Stimulated activated CD8-positive, alpha-beta memory T cell treated with anti-CD3 and anti-CD28 coated beads, Interleukin-12 subunit alpha, Interleukin-12 subunit beta, amount 100 ng/mL, for 24 hours (primary cell): ENCODE measurements around the gene COL23A1.
A peak's percentile ranks its signal among the peaks of the same experiment; 100 is the strongest.
"Not testable (repeated sequence)": the region's sequence is repeated elsewhere in the genome, so short reads cannot be mapped to it uniquely, and the experiment has no call there.

Experiments used
- DNase-seq: peaks from one replicate; pipeline ENCODE4 v3.0.0-alpha.2; 2020; ENCODE audit errors: extremely low read depth

COL23A1 gene

GRCh38 chr5:178241231-178241663 is 348.9 kb downstream of the COL23A1 start:
- DNase-seq, result no peak

GRCh38 chr5:178240766-178241165 is 349.4 kb downstream of the COL23A1 start:
- DNase-seq, result no peak

GRCh38 chr5:178240341-178240741 is 349.9 kb downstream of the COL23A1 start:
- DNase-seq, result no peak

GRCh38 chr5:178239626-178240301 is 350.4 kb downstream of the COL23A1 start:
- not testable (repeated sequence) for DNase-seq

GRCh38 chr5:178238711-178239592 is 351.2 kb downstream of the COL23A1 start:
- no peak for DNase-seq

GRCh38 chr5:178238313-178238635 is 351.9 kb downstream of the COL23A1 start:
- no peak for DNase-seq

- no peak for DNase-seq
Measured at GRCh38 chr5:178237431-178238312, 352.5 kb downstream of the COL23A1 start.

- DNase-seq, result no peak
Measured at GRCh38 chr5:178236679-178237078, 353.5 kb downstream of the COL23A1 start.

- no peak for DNase-seq
Measured at GRCh38 chr5:178236126-178236525, 354.1 kb downstream of the COL23A1 start.

GRCh38 chr5:178235588-178235974 is 354.6 kb downstream of the COL23A1 start:
- no peak for DNase-seq

GRCh38 chr5:178234750-178235587 is 355.2 kb downstream of the COL23A1 start:
- peak; percentile 53 for DNase-seq

- DNase-seq, result no peak
Measured at GRCh38 chr5:178234121-178234749, 356.0 kb downstream of the COL23A1 start.

- no peak for DNase-seq
Measured at GRCh38 chr5:178232920-178233429, 357.2 kb downstream of the COL23A1 start.

- peak; percentile 42 for DNase-seq
Measured at GRCh38 chr5:178232124-178232919, 357.9 kb downstream of the COL23A1 start, which contains the start of gene PHYKPL. Gene PHYKPL, minus strand, starts transcription at chr5:178232802. Its CDS starts 252 bp downstream, at chr5:178232550.

- DNase-seq, result no peak
Measured at GRCh38 chr5:178231539-178232123, 358.6 kb downstream of the COL23A1 start.

- no peak for DNase-seq
Measured at GRCh38 chr5:178230879-178231538, 359.2 kb downstream of the COL23A1 start.

- no peak for DNase-seq
Measured at GRCh38 chr5:178229861-178230260, 360.3 kb downstream of the COL23A1 start.

GRCh38 chr5:178229111-178229510 is 361.1 kb downstream of the COL23A1 start:
- DNase-seq, result not testable (repeated sequence)

- DNase-seq, result no peak
Measured at GRCh38 chr5:178228609-178229008, 361.6 kb downstream of the COL23A1 start.
